Measurements from ENCODE around the gene CLNK. TPM values are rescaled to one million over a fixed set of nuclear protein-coding genes. Genes with fewer than 3 reads are reported as not detected.

Gene CLNK
- total RNA-seq (2013) = 0.02 TPM
- not detected for polyA plus RNA-seq
- not detected in 2 replicates for polyA minus RNA-seq
- 0 to 2.7 (median 0) reads per million in 11 experiments for total RNA-seq

GRCh38 chr4:10684631-10685030 is at the start of gene CLNK:
Gene CLNK (minus strand): TSS chr4:10684768. CDS start chr4:10667869, 16,899 bp downstream.
- no peaks in the 10 kb centered on the region for H3K36me3 ChIP-seq (replicated peaks in 1 of 2; ENCODE audit: control insufficient read depth in 1 of 2, insufficient read depth in 2 of 2, low read length in 2 of 2)
- H3K9ac ChIP-seq (ENCODE audit: insufficient read depth, low read length, poor library complexity, severe bottlenecking) = no peak within 1 kb of the TSS
- WGBS (ENCODE audit: insufficient coverage) = 20% methylated on average over 7 of the region's 8 CpGs
- H3K9me3 ChIP-seq (replicated peaks in 1 of 2; ENCODE audit: control insufficient read depth in 1 of 2, insufficient read depth in 1 of 2, low read length in 2 of 2) = no peaks in the 10 kb centered on the region
- H3K79me2 ChIP-seq (ENCODE audit: insufficient read depth, low read length) = no peaks in the 10 kb centered on the region
- no peak within 1 kb of the TSS for H3K27ac ChIP-seq (ENCODE audit: low read depth in 1 of 2, low read length in 2 of 2)
- intact Hi-C loops (cut with micrococcal nuclease) = no loop called here
- H3K4me1 Mint-ChIP-seq = peaks cover 15% of the 10 kb centered on the region
- H4K20me1 ChIP-seq (ENCODE audit: insufficient read depth, low read length) = no peaks in the 10 kb centered on the region
- no peaks in the 10 kb centered on the region for H3K36me3 Mint-ChIP-seq
- peak within 1 kb of the TSS in 1 of 7 donors; percentile 2 for H3K27ac Mint-ChIP-seq
- H3K4me3 ChIP-seq (replicated peaks in 1 of 3; ENCODE audit: low read depth in 2 of 3, low read length in 3 of 3) = no peak within 1 kb of the TSS
- H3K27me3 ChIP-seq (ENCODE audit: control insufficient read depth in 2 of 2, insufficient read depth in 2 of 2, low read length in 2 of 2) = no peaks in the 10 kb centered on the region
- no peak within 1 kb of the TSS for H3K4me3 Mint-ChIP-seq
- peak within 1 kb of the TSS; percentile 10 for H2AFZ ChIP-seq (ENCODE audit: insufficient read depth, low read depth, low read length, poor library complexity, severe bottlenecking)
- peaks cover 0 to 2% (median 0%) of the 10 kb centered on the region in 7 donors for H3K9me3 Mint-ChIP-seq
- peaks cover 11 to 12% of the 10 kb centered on the region in 2 donors for H3K4me1 ChIP-seq (ENCODE audit: control insufficient read depth in 1 of 2, insufficient read depth in 2 of 2, low read length in 2 of 2)
- peak in 1 of 3 donors; percentile 3 for DNase-seq
- TF ChIP-seq, protein P1, sequence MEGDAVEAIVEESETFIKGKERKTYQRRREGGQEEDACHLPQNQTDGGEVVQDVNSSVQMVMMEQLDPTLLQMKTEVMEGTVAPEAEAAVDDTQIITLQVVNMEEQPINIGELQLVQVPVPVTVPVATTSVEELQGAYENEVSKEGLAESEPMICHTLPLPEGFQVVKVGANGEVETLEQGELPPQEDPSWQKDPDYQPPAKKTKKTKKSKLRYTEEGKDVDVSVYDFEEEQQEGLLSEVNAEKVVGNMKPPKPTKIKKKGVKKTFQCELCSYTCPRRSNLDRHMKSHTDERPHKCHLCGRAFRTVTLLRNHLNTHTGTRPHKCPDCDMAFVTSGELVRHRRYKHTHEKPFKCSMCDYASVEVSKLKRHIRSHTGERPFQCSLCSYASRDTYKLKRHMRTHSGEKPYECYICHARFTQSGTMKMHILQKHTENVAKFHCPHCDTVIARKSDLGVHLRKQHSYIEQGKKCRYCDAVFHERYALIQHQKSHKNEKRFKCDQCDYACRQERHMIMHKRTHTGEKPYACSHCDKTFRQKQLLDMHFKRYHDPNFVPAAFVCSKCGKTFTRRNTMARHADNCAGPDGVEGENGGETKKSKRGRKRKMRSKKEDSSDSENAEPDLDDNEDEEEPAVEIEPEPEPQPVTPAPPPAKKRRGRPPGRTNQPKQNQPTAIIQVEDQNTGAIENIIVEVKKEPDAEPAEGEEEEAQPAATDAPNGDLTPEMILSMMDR (IDR thresholded peaks at IDR 0.05) = no peak
- no peak within 1 kb of the TSS for H3K4me2 ChIP-seq (replicated peaks; ENCODE audit: extremely low read depth, low read length, poor library complexity, severe bottlenecking)
- H3K27me3 Mint-ChIP-seq (ENCODE audit: low read depth in 3 of 3) = peaks cover 0 to 5% (median 1%) of the 10 kb centered on the region in 3 donors

DNA sequence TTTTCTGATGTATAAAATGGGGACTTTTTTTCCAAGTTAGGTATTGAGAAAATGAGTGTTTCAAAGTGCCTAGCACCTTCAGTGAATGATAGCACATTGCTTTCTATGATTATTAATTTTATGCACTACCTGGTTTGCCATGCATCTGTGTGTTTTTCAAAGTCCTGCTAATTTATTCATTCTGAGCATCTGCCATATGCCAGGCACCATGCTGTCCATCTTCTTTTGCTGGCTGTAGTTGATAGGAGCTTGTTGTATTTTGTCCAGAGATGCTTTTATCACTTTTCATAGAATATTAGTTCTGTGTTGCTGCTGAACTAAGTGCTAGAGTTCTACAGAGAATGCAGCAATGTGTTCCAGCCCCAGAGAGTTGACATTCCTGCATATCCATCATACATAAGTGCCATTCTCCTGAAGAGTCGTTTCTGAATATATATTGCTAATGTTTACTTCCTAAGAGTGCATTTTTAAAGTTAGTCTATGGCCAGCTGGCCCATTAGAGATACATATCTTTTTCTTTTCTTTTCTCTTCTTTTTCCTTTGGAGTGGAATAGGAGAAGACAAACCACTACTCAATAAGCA is 49.0 kb upstream of the CLNK start:
- Histone ChIP-seq H3K27ac (ENCODE audit: low read depth in 1 of 2, low read length in 2 of 2) (no peak overlapping the region), H3K9ac (ENCODE audit: insufficient read depth, low read length, poor library complexity, severe bottlenecking) (no peak overlapping the region), H3K9me3 (replicated peaks in 1 of 2; ENCODE audit: control insufficient read depth in 1 of 2, insufficient read depth in 1 of 2, low read length in 2 of 2) (no peaks in the 10 kb centered on the region), H3K27me3 (ENCODE audit: control insufficient read depth in 2 of 2, insufficient read depth in 2 of 2, low read length in 2 of 2) (no peaks in the 10 kb centered on the region), H3K36me3 (replicated peaks in 1 of 2; ENCODE audit: control insufficient read depth in 1 of 2, insufficient read depth in 2 of 2, low read length in 2 of 2) (no peaks in the 10 kb centered on the region), H3K4me2 (replicated peaks; ENCODE audit: extremely low read depth, low read length, poor library complexity, severe bottlenecking) (no peak overlapping the region), H3K4me3 (replicated peaks in 1 of 3; ENCODE audit: low read depth in 2 of 3, low read length in 3 of 3) (no peak overlapping the region), H3K79me2 (ENCODE audit: insufficient read depth, low read length) (no peaks in the 10 kb centered on the region), H4K20me1 (ENCODE audit: insufficient read depth, low read length) (no peaks in the 10 kb centered on the region), H3K4me1 (ENCODE audit: control insufficient read depth in 1 of 2, insufficient read depth in 2 of 2, low read length in 2 of 2) (no peaks in the 10 kb centered on the region), H2AFZ (ENCODE audit: insufficient read depth, low read depth, low read length, poor library complexity, severe bottlenecking) (no peak overlapping the region)
- peaks cover 0 to 1% (median 0%) of the 10 kb centered on the region in 3 donors for H3K27me3 Mint-ChIP-seq (ENCODE audit: low read depth in 3 of 3)
- DNase-seq = no peak
- TF ChIP-seq, protein P1 (IDR thresholded peaks at IDR 0.05) = no peak
- H3K9me3 Mint-ChIP-seq = peaks cover 0 to 4% (median 0%) of the 10 kb centered on the region in 7 donors
- WGBS (ENCODE audit: insufficient coverage) = no CpG with 5 or more reads among the region's 1 CpG
- H3K4me1 Mint-ChIP-seq = peaks cover 2% of the 10 kb centered on the region
- no peak overlapping the region for H3K27ac Mint-ChIP-seq
- intact Hi-C loops (cut with micrococcal nuclease) = no loop called here
- no peaks in the 10 kb centered on the region for H3K36me3 Mint-ChIP-seq
- H3K4me3 Mint-ChIP-seq = no peak overlapping the region
